Retinal pigment epithelial cell (primary cell): ENCODE measurements around the gene LOXL4.

ENCODE experiments used
- DNase-seq: peaks from one replicate; pipeline ENCODE4 v3.0.0-alpha.2; 2010; ENCODE audit warnings: low read depth
- H3K4me3 ChIP-seq: 2 replicates; pipeline ENCODE4 v1.5.1; 2011; ENCODE audit warnings: mild to moderate bottlenecking, low read length, control low read depth, moderate library complexity
- CTCF ChIP-seq: conservative IDR thresholded peaks from 2 replicates; pipeline ENCODE4 v1.5.1; 2011; ENCODE audit warnings: low read depth, low read length, control low read depth, inconsistent platforms

The LOXL4 gene

GRCh38 chr10:98217801-98218200 lies 50.2 kb downstream of the LOXL4 start:
- TF ChIP-seq CTCF, result no peak
- DNase-seq, result no peak
- H3K4me3 ChIP-seq, result no peak overlapping the region

GRCh38 chr10:98215373-98215772 lies 52.6 kb downstream of the LOXL4 start:
- no peak for DNase-seq
- H3K4me3 ChIP-seq, result no peak overlapping the region
- no peak for TF ChIP-seq CTCF

- no peak for DNase-seq
- no peak for TF ChIP-seq CTCF
- no peak overlapping the region for H3K4me3 ChIP-seq
These were observed 54.3 kb downstream of the LOXL4 start for GRCh38 chr10:98213740-98214139.

- no peak for DNase-seq
- H3K4me3 ChIP-seq, result no peak overlapping the region
- no peak for TF ChIP-seq CTCF
These were observed 55.8 kb downstream of the LOXL4 start for GRCh38 chr10:98212196-98212595.

GRCh38 chr10:98209441-98209840 lies 58.6 kb downstream of the LOXL4 start:
- TF ChIP-seq CTCF, result no peak
- DNase-seq, result no peak
- H3K4me3 ChIP-seq, result no peak overlapping the region

GRCh38 chr10:98208925-98209324 lies 59.1 kb downstream of the LOXL4 start:
- no peak for DNase-seq
- no peak for TF ChIP-seq CTCF
- H3K4me3 ChIP-seq, result no peak overlapping the region

GRCh38 chr10:98205351-98205750 lies 62.6 kb downstream of the LOXL4 start:
- TF ChIP-seq CTCF, result no peak
- DNase-seq, result no peak
- no peak overlapping the region for H3K4me3 ChIP-seq
